HEK293 (cell line): ENCODE data around the gene FMNL1.

Experiments used
- CTCF ChIA-PET: fragments of 350-600 bp; formaldehyde crosslinking; extraction: SDS; loops from one replicate; lab custom pipeline; 2021; ENCODE audit warnings: antibody characterized with exemption; lab: Yijun Ruan, JAX
- POLR2A ChIA-PET: fragments of 300-600 bp; formaldehyde crosslinking; extraction: SDS; loops from one replicate; lab custom pipeline; 2020; ENCODE audit warnings: antibody characterized with exemption, inconsistent platforms; lab: Yijun Ruan, JAX
- H3K27ac ChIP-seq: fragments of 200-500 bp; sonication (Bioruptor generic); 2 replicates; pipeline ENCODE4 v1.5.1; 2014; ENCODE audit warnings: low read depth, low read length, control low read depth, inconsistent platforms; ENCODE audit errors: extremely low read depth
- H3K36me3 ChIP-seq, 2 experiments: fragments of 200-500 bp in 1 of 2; sonication (Bioruptor generic) in 1 of 2; 1 replicate in 1 of 2; 2 replicates in 1 of 2; pipeline ENCODE4 v1.5.1; 2014 to 2017; ENCODE audit warnings: inconsistent platforms in 2 of 2, low read length in 2 of 2; ENCODE audit not compliant: control insufficient read depth in 2 of 2, insufficient read depth in 1 of 2
- H3K4me1 ChIP-seq: fragments of 200-500 bp; sonication (Bioruptor generic); 2 replicates; pipeline ENCODE4 v1.5.1; 2014; ENCODE audit warnings: mild to moderate bottlenecking, low read length, inconsistent platforms; ENCODE audit not compliant: control insufficient read depth, insufficient read depth
- H3K4me3 ChIP-seq: 2 replicates; pipeline ENCODE4 v1.5.1; 2011; ENCODE audit warnings: low read depth, mild to moderate bottlenecking, control low read depth, low read length, moderate library complexity
- H3K9me3 ChIP-seq: fragments of 200-500 bp; sonication (Bioruptor generic); 2 replicates; pipeline ENCODE4 v1.5.1; 2014; ENCODE audit warnings: low read depth, low read length, inconsistent platforms; ENCODE audit not compliant: control insufficient read depth, insufficient read depth
- GLIS1 ChIP-seq: fragments of 450-650 bp; formaldehyde crosslinking; IDR thresholded peaks from 2 replicates; pipeline ENCODE4 v1.5.1; 2016; ENCODE audit warnings: missing biosample characterization, missing genetic modification characterization
- GLIS2 ChIP-seq: fragments of 450-650 bp; formaldehyde crosslinking; IDR thresholded peaks from 2 replicates; pipeline ENCODE4 v1.5.1; 2016; ENCODE audit warnings: missing biosample characterization, missing genetic modification characterization
- HOXC10 ChIP-seq: sonication (generic); formaldehyde crosslinking; IDR thresholded peaks from 2 replicates; pipeline ENCODE4 v1.8.1; 2023; ENCODE audit warnings: mild to moderate bottlenecking, missing genetic modification reagents
- HOXD13 ChIP-seq: sonication (generic); formaldehyde crosslinking; IDR thresholded peaks from 2 replicates; pipeline ENCODE4 v1.8.0; 2022; ENCODE audit warnings: missing genetic modification reagents, borderline replicate concordance
- SCRT2 ChIP-seq: fragments of 450-650 bp; formaldehyde crosslinking; IDR thresholded peaks from 2 replicates; pipeline ENCODE4 v1.5.1; 2016; ENCODE audit warnings: missing biosample characterization, missing genetic modification characterization
- ZBTB6 ChIP-seq: fragments of 450-650 bp; formaldehyde crosslinking; IDR thresholded peaks from 2 replicates; pipeline ENCODE4 v1.5.1; 2017; ENCODE audit warnings: missing biosample characterization, missing genetic modification characterization
- ZEB2 ChIP-seq: fragments of 450-650 bp; formaldehyde crosslinking; IDR thresholded peaks from 2 replicates; pipeline ENCODE4 v1.5.1; 2016; ENCODE audit warnings: missing biosample characterization, missing genetic modification characterization
- ZIC2 ChIP-seq: fragments of 450-650 bp; formaldehyde crosslinking; IDR thresholded peaks from 2 replicates; pipeline ENCODE4 v1.5.1; 2016; ENCODE audit warnings: missing biosample characterization, missing genetic modification characterization
- ZNF138 ChIP-seq: fragments of 450-650 bp; formaldehyde crosslinking; IDR thresholded peaks from 2 replicates; pipeline ENCODE4 v1.5.1; 2016; ENCODE audit warnings: missing biosample characterization, missing genetic modification characterization, borderline replicate concordance
- ZNF2 ChIP-seq: fragments of 450-650 bp; formaldehyde crosslinking; IDR thresholded peaks from 2 replicates; pipeline ENCODE4 v1.5.1; 2016; ENCODE audit warnings: missing biosample characterization, missing genetic modification characterization
- ZNF211 ChIP-seq: fragments of 450-650 bp; formaldehyde crosslinking; IDR thresholded peaks from 2 replicates; pipeline ENCODE4 v1.5.1; 2016; ENCODE audit warnings: low read depth, missing biosample characterization, missing genetic modification characterization
- ZNF24 ChIP-seq: fragments of 450-650 bp; formaldehyde crosslinking; IDR thresholded peaks from 2 replicates; pipeline ENCODE4 v1.5.1; 2016; ENCODE audit warnings: missing biosample characterization, missing genetic modification characterization
- ZNF266 ChIP-seq: fragments of 450-650 bp; formaldehyde crosslinking; IDR thresholded peaks from 2 replicates; pipeline ENCODE4 v1.5.1; 2016; ENCODE audit warnings: missing biosample characterization, missing genetic modification characterization, low read depth
- ZNF292 ChIP-seq: fragments of 450-650 bp; formaldehyde crosslinking; IDR thresholded peaks from 2 replicates; pipeline ENCODE4 v1.5.1; 2016; ENCODE audit warnings: low read depth, missing biosample characterization, missing genetic modification characterization, borderline replicate concordance
- ZNF335 ChIP-seq: fragments of 450-650 bp; formaldehyde crosslinking; conservative IDR thresholded peaks from 2 replicates; pipeline ENCODE4 v1.5.1; 2016; ENCODE audit warnings: missing biosample characterization, missing genetic modification characterization
- ZNF362 ChIP-seq: fragments of 450-650 bp; formaldehyde crosslinking; IDR thresholded peaks from 2 replicates; pipeline ENCODE4 v1.5.1; 2016; ENCODE audit warnings: missing biosample characterization, missing genetic modification characterization
- ZNF423 ChIP-seq: fragments of 450-650 bp; formaldehyde crosslinking; IDR thresholded peaks from 2 replicates; pipeline ENCODE4 v1.5.1; 2016; ENCODE audit warnings: missing biosample characterization, missing genetic modification characterization
- ZNF600 ChIP-seq: fragments of 450-650 bp; formaldehyde crosslinking; IDR thresholded peaks from 2 replicates; pipeline ENCODE4 v1.5.1; 2016; ENCODE audit warnings: missing biosample characterization, missing genetic modification characterization
- ZNF677 ChIP-seq: fragments of 450-650 bp; IDR thresholded peaks from 2 replicates; pipeline ENCODE4 v1.5.0; 2018; ENCODE audit warnings: missing biosample characterization, mild to moderate bottlenecking, missing genetic modification characterization, moderate library complexity
- ZSCAN16 ChIP-seq: fragments of 450-650 bp; formaldehyde crosslinking; IDR thresholded peaks from 2 replicates; pipeline ENCODE4 v1.5.1; 2016; ENCODE audit warnings: missing biosample characterization, missing genetic modification characterization
- TF ChIP-seq, protein P1 (sequence below): sonication (generic); formaldehyde crosslinking; IDR thresholded peaks from 2 replicates; pipeline ENCODE4 v1.8.1; 2022; ENCODE audit warnings: mild to moderate bottlenecking, moderate library complexity, missing genetic modification reagents
- TF ChIP-seq, protein P2 (sequence below): fragments of 450-650 bp; formaldehyde crosslinking; IDR thresholded peaks from 2 replicates; pipeline ENCODE4 v1.5.1; 2016; ENCODE audit warnings: missing biosample characterization, missing genetic modification characterization

Gene FMNL1

DNA sequence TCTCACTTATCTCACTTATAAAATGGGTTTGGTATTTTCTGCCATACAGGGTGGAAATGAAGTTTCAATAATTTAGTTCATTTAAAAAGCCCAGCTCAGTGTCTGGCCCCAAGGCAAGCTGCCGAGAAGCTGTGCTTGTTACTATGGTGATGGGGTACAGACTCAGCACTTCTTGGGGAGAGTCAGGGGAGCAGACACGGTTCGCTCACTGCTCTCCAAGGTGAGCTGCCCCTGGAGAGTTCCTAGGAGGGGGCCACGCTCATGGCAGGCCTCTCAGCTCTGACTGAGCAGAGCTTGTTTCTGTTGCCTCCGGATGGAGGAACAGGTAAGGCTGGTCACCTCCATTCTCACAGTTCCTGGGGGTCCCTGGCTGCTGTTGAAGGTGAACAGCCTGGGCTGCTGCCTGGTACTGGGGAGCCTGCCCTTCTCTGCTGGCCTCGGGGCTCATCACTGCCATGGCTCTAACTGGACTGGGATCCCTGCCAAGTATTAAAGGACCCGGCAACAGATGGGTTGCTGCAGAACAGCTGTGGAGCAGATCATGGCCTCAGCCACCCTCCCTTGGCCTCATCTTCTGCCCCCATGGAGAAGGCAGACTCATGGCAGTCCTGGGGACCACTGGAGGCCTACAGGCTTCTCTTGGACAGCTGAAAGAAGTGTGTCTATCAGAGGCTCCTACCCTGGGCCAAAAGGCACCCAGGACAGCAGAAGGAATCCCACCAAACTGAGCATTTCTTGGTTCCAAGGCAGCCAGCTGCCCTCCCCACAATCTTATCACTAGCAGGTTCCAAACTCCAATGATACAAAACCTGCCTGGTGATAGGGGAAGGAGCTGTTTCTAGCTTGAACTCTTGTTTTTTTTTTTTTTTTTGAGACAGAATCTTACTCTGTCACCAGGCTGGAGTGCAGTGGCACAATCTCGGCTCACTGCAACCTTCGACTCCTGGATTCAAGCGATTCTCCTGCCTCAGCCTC, 66.1 kb downstream of the FMNL1 start:
- no peaks in the 10 kb centered on the region for H3K4me1 ChIP-seq

More for the DNA sequence above, 66.1 kb downstream of the FMNL1 start:
- CTCF ChIA-PET: interaction anchor here (0.9 to 6.1 kb wide), 6 partner anchors 11 to 102 kb away, joined by 3 to 37 read pairs (median 4); no protein-coding TSS in a partner anchor
- no peak overlapping the region for H3K4me3 ChIP-seq
- H3K36me3 ChIP-seq: peaks cover 10 to 76% of the 10 kb centered on the region in 2 experiments; a peak in 2 of 3 replicates
- no peak overlapping the region for H3K27ac ChIP-seq
- POLR2A ChIA-PET: interaction anchor here (1.3 to 1.7 kb wide), 2 partner anchors 10 to 29 kb away, joined by 3 to 4 read pairs; partner anchors contain the start of gene MAP3K14
- H3K9me3 ChIP-seq: no peaks in the 10 kb centered on the region
- no peak for TF ChIP-seq ZNF677
- TF ChIP-seq ZNF362 (tag by site-specific recombination): no peak
- peak; percentile 92 for TF ChIP-seq SCRT2 (tag by site-specific recombination)
- no peak for TF ChIP-seq ZBTB6 (tag by site-specific recombination)
- TF ChIP-seq HOXD13 (CRISPR knock-in tag): no peak
- no peak for TF ChIP-seq ZNF138 (tag by site-specific recombination)
- TF ChIP-seq ZSCAN16 (tag by site-specific recombination): no peak
- no peak for TF ChIP-seq ZNF266 (tag by site-specific recombination)
- TF ChIP-seq HOXC10 (CRISPR knock-in tag): no peak
- TF ChIP-seq GLIS1 (tag by site-specific recombination): peak; percentile 57
- TF ChIP-seq ZIC2 (tag by site-specific recombination): peak; percentile 28
- no peak for TF ChIP-seq ZEB2 (tag by site-specific recombination)
- peak; percentile 57 for TF ChIP-seq ZNF335 (tag by site-specific recombination)
- peak; percentile 31; the same call in 1 of the 2 replicates for TF ChIP-seq GLIS2
- TF ChIP-seq ZNF292 (tag by site-specific recombination): no peak
- TF ChIP-seq ZNF600 (tag by site-specific recombination): peak; percentile 48; the same call in 1 of the 2 replicates
- TF ChIP-seq ZNF2: no peak
- TF ChIP-seq, protein P1, sequence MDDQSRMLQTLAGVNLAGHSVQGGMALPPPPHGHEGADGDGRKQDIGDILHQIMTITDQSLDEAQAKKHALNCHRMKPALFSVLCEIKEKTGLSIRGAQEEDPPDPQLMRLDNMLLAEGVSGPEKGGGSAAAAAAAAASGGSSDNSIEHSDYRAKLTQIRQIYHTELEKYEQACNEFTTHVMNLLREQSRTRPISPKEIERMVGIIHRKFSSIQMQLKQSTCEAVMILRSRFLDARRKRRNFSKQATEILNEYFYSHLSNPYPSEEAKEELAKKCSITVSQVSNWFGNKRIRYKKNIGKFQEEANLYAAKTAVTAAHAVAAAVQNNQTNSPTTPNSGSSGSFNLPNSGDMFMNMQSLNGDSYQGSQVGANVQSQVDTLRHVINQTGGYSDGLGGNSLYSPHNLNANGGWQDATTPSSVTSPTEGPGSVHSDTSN: no peak
- TF ChIP-seq, protein P2, sequence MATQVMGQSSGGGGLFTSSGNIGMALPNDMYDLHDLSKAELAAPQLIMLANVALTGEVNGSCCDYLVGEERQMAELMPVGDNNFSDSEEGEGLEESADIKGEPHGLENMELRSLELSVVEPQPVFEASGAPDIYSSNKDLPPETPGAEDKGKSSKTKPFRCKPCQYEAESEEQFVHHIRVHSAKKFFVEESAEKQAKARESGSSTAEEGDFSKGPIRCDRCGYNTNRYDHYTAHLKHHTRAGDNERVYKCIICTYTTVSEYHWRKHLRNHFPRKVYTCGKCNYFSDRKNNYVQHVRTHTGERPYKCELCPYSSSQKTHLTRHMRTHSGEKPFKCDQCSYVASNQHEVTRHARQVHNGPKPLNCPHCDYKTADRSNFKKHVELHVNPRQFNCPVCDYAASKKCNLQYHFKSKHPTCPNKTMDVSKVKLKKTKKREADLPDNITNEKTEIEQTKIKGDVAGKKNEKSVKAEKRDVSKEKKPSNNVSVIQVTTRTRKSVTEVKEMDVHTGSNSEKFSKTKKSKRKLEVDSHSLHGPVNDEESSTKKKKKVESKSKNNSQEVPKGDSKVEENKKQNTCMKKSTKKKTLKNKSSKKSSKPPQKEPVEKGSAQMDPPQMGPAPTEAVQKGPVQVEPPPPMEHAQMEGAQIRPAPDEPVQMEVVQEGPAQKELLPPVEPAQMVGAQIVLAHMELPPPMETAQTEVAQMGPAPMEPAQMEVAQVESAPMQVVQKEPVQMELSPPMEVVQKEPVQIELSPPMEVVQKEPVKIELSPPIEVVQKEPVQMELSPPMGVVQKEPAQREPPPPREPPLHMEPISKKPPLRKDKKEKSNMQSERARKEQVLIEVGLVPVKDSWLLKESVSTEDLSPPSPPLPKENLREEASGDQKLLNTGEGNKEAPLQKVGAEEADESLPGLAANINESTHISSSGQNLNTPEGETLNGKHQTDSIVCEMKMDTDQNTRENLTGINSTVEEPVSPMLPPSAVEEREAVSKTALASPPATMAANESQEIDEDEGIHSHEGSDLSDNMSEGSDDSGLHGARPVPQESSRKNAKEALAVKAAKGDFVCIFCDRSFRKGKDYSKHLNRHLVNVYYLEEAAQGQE: no peak
- TF ChIP-seq ZNF423 (tag by site-specific recombination): no peak
- TF ChIP-seq ZNF24 (tag by site-specific recombination): no peak
- TF ChIP-seq ZNF211 (tag by site-specific recombination): no peak
- TF ChIP-seq, all 188 proteins: peak for 6
